Erythroblast (primary cell): ENCODE data around the gene C19orf12.

Experiments used
- GATA1 ChIP-seq: IDR thresholded peaks from 2 replicates; pipeline ENCODE4 v1.6.1; 2011; ENCODE audit warnings: low read depth, mild to moderate bottlenecking, control low read depth, low read length, moderate library complexity
- POLR2A ChIP-seq: IDR thresholded peaks from 2 replicates; pipeline ENCODE4 v1.6.1; 2011; ENCODE audit warnings: mild to moderate bottlenecking, low read length

DNA sequence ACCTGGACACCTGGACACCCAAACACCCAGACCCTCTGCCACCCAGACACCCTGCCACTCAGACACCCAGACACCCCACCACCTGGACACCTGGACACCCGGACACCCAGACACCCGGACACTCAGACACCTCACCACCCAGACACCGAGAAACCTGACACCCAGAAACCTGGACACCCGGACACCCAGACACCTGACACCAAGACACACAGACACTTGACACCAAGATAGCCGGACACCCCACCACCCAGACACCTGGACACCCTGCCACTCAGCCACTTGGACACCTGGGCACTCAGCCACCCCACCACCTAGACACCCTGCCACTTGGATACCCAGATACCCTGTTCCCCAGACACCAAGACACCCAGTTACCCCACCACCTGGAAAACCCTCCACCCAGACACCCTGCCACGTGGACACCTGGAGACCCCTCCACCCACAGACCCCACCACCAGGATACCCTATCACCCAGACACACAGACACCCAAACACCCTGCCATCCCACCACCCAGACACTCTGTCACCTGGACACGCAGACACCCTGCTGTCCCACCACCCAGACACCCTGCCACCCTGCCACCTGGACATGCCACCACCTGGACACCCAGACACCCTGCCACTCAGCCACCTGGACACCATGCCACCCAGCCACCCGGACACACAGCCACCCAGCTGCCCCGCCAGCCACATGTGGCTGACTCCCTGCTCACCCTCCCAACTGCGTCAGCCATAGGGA is 17.4 kb downstream of the C19orf12 start:
- no peak for TF ChIP-seq POLR2A
- no peak for TF ChIP-seq GATA1
